GM23338 (cell line): ENCODE measurements around the gene VPS37B. TPM values are rescaled to one million over a fixed set of nuclear protein-coding genes. Genes with fewer than 3 reads are reported as not detected.

ENCODE experiments used
- ATAC-seq: fragments of 200-7000 bp; cut with Tn5 transposase; 3 replicates; pipeline ENCODE4 v1.9.1; 2020
- DNase-seq: peaks from one replicate; pipeline ENCODE4 v3.0.0-alpha.2; 2015; ENCODE audit warnings: low spot score
- H2AFZ ChIP-seq: fragments of 200-600 bp; sonication (generic); 2 replicates; pipeline ENCODE4 v1.8.0; 2016; ENCODE audit warnings: antibody characterized with exemption, mild to moderate bottlenecking, moderate library complexity
- H3F3A ChIP-seq: fragments of 200-600 bp; sonication (generic); replicated peaks from 2 replicates; pipeline ENCODE4 v1.8.0; 2017; ENCODE audit warnings: antibody characterized with exemption, mixed run types, low read depth
- H3K27ac ChIP-seq: fragments of 200-600 bp; sonication (generic); 2 replicates; pipeline ENCODE4 v1.6.1; 2016; ENCODE audit warnings: low read depth
- H3K27me3 ChIP-seq: fragments of 200-600 bp; sonication (generic); 2 replicates; pipeline ENCODE4 v1.8.0; 2016; ENCODE audit warnings: mild to moderate bottlenecking, mixed run types, moderate library complexity; ENCODE audit not compliant: insufficient read depth
- H3K36me3 ChIP-seq: fragments of 200-600 bp; sonication (generic); 2 replicates; pipeline ENCODE4 v1.8.0; 2016; ENCODE audit warnings: mild to moderate bottlenecking; ENCODE audit not compliant: insufficient read depth
- H3K4me1 ChIP-seq: fragments of 200-600 bp; sonication (generic); 2 replicates; pipeline ENCODE4 v1.8.0; 2016; ENCODE audit warnings: mild to moderate bottlenecking, moderate library complexity; ENCODE audit not compliant: insufficient read depth
- H3K4me2 ChIP-seq: fragments of 200-600 bp; sonication (generic); 2 replicates; pipeline ENCODE4 v1.7.1; 2017; ENCODE audit warnings: mixed run types
- H3K4me3 ChIP-seq: fragments of 200-600 bp; sonication (generic); 2 replicates; pipeline ENCODE4 v1.6.1; 2016; ENCODE audit warnings: mixed run types
- H3K79me2 ChIP-seq: fragments of 200-600 bp; sonication (generic); replicated peaks from 2 replicates; pipeline ENCODE4 v1.8.0; 2017; ENCODE audit warnings: mild to moderate bottlenecking; ENCODE audit not compliant: insufficient read depth
- H3K9me2 ChIP-seq: fragments of 200-600 bp; sonication (generic); 2 replicates; pipeline ENCODE4 v1.8.0; 2017; ENCODE audit not compliant: insufficient read depth
- H4K20me1 ChIP-seq: fragments of 200-600 bp; sonication (generic); replicated peaks from 2 replicates; pipeline ENCODE4 v1.8.0; 2017; ENCODE audit warnings: mild to moderate bottlenecking; ENCODE audit not compliant: insufficient read depth
- H3K27ac Mint-ChIP-seq: 2 replicates; pipeline ENCODE4 v1.8.0; 2020; ENCODE audit warnings: inconsistent platforms, mild to moderate bottlenecking, moderate library complexity, mixed read lengths
- H3K27me3 Mint-ChIP-seq: 3 replicates; pipeline ENCODE4 v1.8.0; 2022; ENCODE audit warnings: low read depth, mild to moderate bottlenecking, moderate library complexity, mixed read lengths, inconsistent platforms; ENCODE audit not compliant: insufficient read depth, poor library complexity
- H3K36me3 Mint-ChIP-seq: 3 replicates; pipeline ENCODE4 v1.8.0; 2021; ENCODE audit warnings: low read depth, mild to moderate bottlenecking, inconsistent platforms, moderate library complexity, mixed read lengths
- H3K4me1 Mint-ChIP-seq: 3 replicates; pipeline ENCODE4 v1.8.0; 2020; ENCODE audit warnings: mild to moderate bottlenecking, inconsistent platforms, mixed read lengths
- H3K4me3 Mint-ChIP-seq: 3 replicates; pipeline ENCODE4 v1.8.0; 2021; ENCODE audit warnings: moderate library complexity, mild to moderate bottlenecking, inconsistent platforms, mixed read lengths
- H3K9me3 Mint-ChIP-seq: 3 replicates; pipeline ENCODE4 v1.8.0; 2020; ENCODE audit warnings: moderate library complexity, mild to moderate bottlenecking, inconsistent platforms, mixed read lengths
- CREB1 ChIP-seq: fragments of 250-450 bp; sonication (Bioruptor Pico); IDR thresholded peaks from 2 replicates; pipeline ENCODE4 v1.5.0; 2020; ENCODE audit warnings: low read depth, mild to moderate bottlenecking, moderate library complexity
- ETS1 ChIP-seq: IDR thresholded peaks from 2 replicates; pipeline ENCODE4 v1.6.1; 2016; ENCODE audit warnings: antibody characterized with exemption
- EZH2 ChIP-seq: fragments of 200-600 bp; sonication (generic); IDR thresholded peaks from one replicate; pipeline ENCODE4 v1.8.0; 2017; ENCODE audit warnings: antibody characterized with exemption, mild to moderate bottlenecking, low read depth; ENCODE audit not compliant: unreplicated experiment
- EZH2phosphoT487 ChIP-seq: fragments of 200-600 bp; sonication (generic); IDR thresholded peaks from one replicate; pipeline ENCODE4 v1.8.1; 2018; ENCODE audit warnings: antibody characterized with exemption; ENCODE audit not compliant: unreplicated experiment
- POLR2AphosphoS5 ChIP-seq: IDR thresholded peaks from 2 replicates; pipeline ENCODE4 v1.6.1; 2016; ENCODE audit warnings: antibody characterized with exemption, low read depth
- REST ChIP-seq: IDR thresholded peaks from one replicate; pipeline ENCODE4 v1.6.1; 2018; ENCODE audit warnings: antibody characterized with exemption; ENCODE audit not compliant: unreplicated experiment
- STAT1 ChIP-seq: IDR thresholded peaks from one replicate; pipeline ENCODE4 v1.6.1; 2016; ENCODE audit warnings: antibody characterized with exemption; ENCODE audit not compliant: unreplicated experiment
- ZNF462 ChIP-seq: fragments of 250-450 bp; sonication (Bioruptor Pico); IDR thresholded peaks from 2 replicates; pipeline ENCODE4 v1.5.0; 2020; ENCODE audit warnings: mild to moderate bottlenecking, moderate library complexity
- long read RNA-seq: library from polyadenylated mRNA; unstranded; transcript quantifications from one replicate; pipeline ENCODE4 v2.0.0, GENCODE V29; 2020; ENCODE audit not compliant: unreplicated experiment
- polyA plus RNA-seq: library from polyadenylated mRNA; unstranded; fragments of >200 nt; fragmentation: Nextera tagmentation; extraction: Ambion mirVana; gene quantifications from 2 replicates; pipeline ENCODE4 v1.2.1, GENCODE V29; 2016
- total RNA-seq: library from RNA; depleted of rRNA; stranded (reverse); fragments of >200 nt; shearing (Covaris generic); gene quantifications from 2 replicates; pipeline ENCODE4 v1.2.3, GENCODE V29; 2014; rRNA removed

Gene VPS37B
- total RNA-seq (10.4 and 10.9 TPM in 2 replicates), polyA plus RNA-seq (6.7 and 6.8 TPM in 2 replicates)
- long read RNA-seq: 0 reads

GRCh38 chr12:122895704-122896636, at the start of gene VPS37B:
VPS37B (minus strand) TSS chr12:122896124; CDS start chr12:122896062, 62 bp downstream.
- Histone ChIP-seq H3K4me2 (peak within 1 kb of the TSS; percentile 92), H3K36me3 (no peaks in the 10 kb centered on the region), H3K27ac (no peak within 1 kb of the TSS), H2AFZ (peak within 1 kb of the TSS; percentile 87), H4K20me1 (peaks cover 4% of the 10 kb centered on the region), H3K4me3 (peak within 1 kb of the TSS; percentile 78), H3K27me3 (peaks cover 46% of the 10 kb centered on the region), H3K4me1 (peaks cover 27% of the 10 kb centered on the region), H3K79me2 (peaks cover 31% of the 10 kb centered on the region), H3F3A (peaks cover 15% of the 10 kb centered on the region), H3K9me2 (no peaks in the 10 kb centered on the region)
- TF ChIP-seq CREB1 (peak; percentile 100), EZH2 (no peak), STAT1 (no peak), EZH2phosphoT487 (no peak), ZNF462 (CRISPR knock-in tag) (no peak), POLR2AphosphoS5 (peak; percentile 80), REST (no peak), ETS1 (no peak)
- ATAC-seq (peak; percentile 35), DNase-seq (peak; percentile 85)
- Mint-ChIP-seq H3K27ac (no peak within 1 kb of the TSS), H3K27me3 (peaks cover 36% of the 10 kb centered on the region), H3K36me3 (no peaks in the 10 kb centered on the region), H3K9me3 (peaks cover 9% of the 10 kb centered on the region; the same call in 2 of the 3 replicates), H3K4me3 (peak within 1 kb of the TSS; percentile 81), H3K4me1 (peaks cover 35% of the 10 kb centered on the region)
